Cortex of kidney (tissue), 1 donor: ENCODE results near the gene ZNF511.

Experiments
- DNase-seq: peaks from one replicate; lab custom pipeline; 2025; lab: John Stamatoyannopoulos, UW

ZNF511 gene

GRCh38 chr10:133353988-133354605 lies 45.4 kb downstream of the ZNF511 start:
- no peak for DNase-seq

- no peak for DNase-seq
These were observed 46.0 kb downstream of the ZNF511 start for GRCh38 chr10:133354672-133355240.

- DNase-seq = no peak
These were observed 46.6 kb downstream of the ZNF511 start for GRCh38 chr10:133355266-133355665.

GRCh38 chr10:133355991-133356390 lies 47.3 kb downstream of the ZNF511 start:
- DNase-seq = no peak

GRCh38 chr10:133356549-133357284 lies 48.0 kb downstream of the ZNF511 start:
- DNase-seq = no peak

- DNase-seq = no peak
These were observed 48.8 kb downstream of the ZNF511 start, which contains the start of gene FUOM for GRCh38 chr10:133357285-133358161. Gene FUOM (minus strand): TSS chr10:133358019. CDS start chr10:133358007, 12 bp downstream.

GRCh38 chr10:133358162-133358924 lies 49.6 kb downstream of the ZNF511 start:
- no peak for DNase-seq

- DNase-seq = no peak
These were observed 50.2 kb downstream of the ZNF511 start for GRCh38 chr10:133358925-133359310.

- DNase-seq = no peak
These were observed 50.8 kb downstream of the ZNF511 start for GRCh38 chr10:133359554-133359971.

- DNase-seq = no peak
These were observed 51.4 kb downstream of the ZNF511 start for GRCh38 chr10:133359972-133360610.

- no peak for DNase-seq
These were observed 52.5 kb downstream of the ZNF511 start for GRCh38 chr10:133361227-133361626.

GRCh38 chr10:133361773-133362441 lies 53.2 kb downstream of the ZNF511 start:
- DNase-seq = no peak
